HG02884 (cell line): ENCODE measurements around the gene PIP5K1C.

Source experiments
- ATAC-seq: cut with Tn5 transposase; IDR thresholded peaks from one replicate; pipeline ENCODE4 v1.9.1; 2021; ENCODE audit warnings: mild to moderate bottlenecking, moderate library complexity; ENCODE audit not compliant: unreplicated experiment

Gene PIP5K1C

DNA sequence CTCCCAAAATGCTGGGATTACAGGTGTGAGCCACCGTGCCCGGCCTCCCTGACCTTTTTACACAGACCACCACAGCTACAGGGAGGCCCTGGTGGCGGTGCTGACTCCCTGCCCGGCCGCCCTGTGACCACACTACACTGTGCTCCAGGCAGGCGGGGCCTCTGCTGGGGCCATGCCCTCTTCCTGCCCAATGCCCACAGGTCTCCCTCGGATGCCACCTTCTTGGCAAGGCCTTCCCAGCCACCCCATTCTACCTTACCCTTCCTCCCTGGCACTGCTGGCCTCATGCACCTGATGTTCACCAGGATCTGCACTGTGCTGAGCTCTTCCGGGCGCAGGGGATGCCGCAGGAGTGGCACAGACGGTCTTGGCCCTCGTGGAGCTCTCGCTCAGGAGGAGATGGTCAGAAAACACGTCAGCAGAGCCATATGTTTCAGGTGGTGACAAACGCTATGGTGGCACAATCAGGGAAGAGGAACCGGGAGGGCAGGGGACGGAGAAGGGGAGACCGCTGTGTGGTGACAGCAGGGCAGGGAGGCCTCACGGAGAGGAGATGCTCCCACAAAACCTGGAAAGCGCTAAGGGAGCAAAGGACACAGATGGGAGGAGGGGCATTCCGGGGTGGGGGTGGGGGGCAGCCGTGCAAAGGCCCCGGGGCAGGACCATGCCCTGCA is 4.1 kb downstream of the PIP5K1C start:
- ATAC-seq = no peak

DNA sequence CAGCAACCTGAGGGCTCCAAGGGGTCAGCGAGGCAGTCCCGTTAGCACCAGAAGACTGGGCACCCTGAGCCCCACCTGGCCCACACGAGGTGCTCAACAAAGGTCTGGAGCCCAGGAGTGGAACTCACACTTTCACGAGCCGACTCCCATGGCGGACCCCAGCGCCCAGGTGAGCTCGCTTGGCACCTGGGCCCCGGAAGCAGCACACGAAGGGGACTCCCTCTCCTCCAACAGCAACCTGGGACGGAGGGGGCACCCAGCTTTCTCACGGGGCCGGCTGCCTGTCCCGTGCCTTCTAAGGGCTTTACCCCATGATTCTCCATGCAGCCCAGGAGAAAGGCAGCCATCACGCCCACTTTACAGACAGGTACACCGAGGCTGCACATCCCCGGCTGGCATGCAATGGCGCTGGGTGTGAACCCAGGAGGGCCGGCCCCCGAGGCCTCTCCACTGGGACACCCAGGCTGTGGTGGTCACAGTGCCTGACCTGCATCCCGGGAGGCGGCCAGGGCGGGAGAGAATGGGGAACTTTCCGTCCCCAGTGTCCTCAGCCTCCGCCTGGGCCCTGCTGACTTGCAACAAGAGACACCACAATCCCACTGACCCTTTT is 5.0 kb downstream of the PIP5K1C start:
- ATAC-seq = no peak

DNA sequence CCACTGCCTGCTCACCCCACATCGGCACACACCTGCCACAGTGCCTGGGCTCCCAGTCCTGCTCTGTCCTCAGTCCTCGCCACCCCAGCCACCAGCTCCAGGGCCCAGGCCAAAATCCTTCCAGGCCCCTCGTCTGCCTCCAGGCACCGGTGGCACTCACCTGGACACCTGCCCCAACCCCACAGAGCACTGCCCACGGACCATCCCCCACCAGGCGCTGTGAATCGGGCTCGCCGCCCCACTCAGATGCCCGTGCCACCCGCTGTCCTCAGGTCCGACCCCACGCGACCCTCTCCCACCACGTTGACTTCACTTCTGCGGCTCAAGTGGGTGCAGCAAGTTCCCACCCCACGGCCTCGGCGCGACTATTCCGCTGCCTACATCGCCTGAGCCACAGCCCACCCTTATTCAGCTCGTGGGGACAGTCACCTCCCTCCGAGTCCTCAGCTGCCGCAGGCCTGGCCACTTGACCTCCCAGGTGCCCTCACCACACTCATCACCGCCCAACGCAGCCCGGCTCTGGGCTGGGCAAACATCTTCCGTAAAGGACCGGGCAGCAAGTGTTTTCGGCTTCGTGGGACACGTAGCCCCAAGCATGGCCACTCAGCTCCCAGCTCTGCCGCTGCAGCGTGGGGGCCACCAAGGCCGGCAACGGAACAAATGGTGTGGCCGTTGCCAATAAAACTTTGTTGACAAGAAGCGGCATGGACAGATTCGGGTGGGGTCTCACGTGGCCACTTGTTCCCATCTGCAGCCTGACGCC is 5.7 kb downstream of the PIP5K1C start:
- ATAC-seq = no peak

DNA sequence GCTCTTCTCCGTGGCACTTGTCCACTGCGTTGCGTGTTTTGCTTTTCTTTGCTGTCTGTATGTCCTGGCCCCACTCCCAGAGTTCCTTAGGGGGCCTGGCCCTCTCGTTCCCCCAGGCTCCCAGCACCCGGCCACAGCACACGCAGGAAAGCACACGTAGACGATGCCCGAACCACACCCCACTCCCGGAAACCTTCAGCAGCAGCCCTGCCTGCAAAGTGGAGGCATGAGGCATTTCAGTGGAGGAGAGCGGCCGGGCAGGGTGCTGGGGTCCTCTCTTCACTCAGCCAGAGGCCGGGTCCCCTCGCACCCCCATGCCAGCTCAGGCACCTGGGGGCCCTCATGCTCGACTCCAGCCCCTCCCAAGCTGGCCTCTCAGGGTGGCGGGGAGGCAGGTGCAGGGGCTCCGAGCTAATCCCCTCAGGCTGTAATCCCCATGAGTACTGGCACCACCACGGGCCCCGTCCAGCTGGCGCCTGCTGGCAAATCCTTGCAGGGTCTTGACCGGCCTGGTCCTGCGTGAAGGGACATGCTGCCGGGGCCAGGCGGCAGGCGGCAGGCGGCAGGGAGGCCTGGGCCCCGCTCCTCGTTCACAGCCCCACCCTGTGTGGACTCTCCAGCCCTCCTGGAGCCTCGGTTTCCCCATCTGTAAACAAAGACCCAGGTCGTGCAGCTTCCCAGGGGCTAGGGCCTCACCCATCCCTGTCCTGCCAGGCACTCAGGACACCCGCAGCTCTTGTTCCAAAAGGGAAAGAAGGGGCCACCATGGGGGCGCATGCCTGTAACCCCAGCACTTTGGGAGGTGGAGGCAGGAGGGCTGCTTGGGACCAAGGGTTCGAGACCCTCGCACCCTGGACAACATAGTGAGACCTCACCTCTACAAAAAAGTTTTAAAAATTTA is 7.0 kb downstream of the PIP5K1C start:
- no peak for ATAC-seq

DNA sequence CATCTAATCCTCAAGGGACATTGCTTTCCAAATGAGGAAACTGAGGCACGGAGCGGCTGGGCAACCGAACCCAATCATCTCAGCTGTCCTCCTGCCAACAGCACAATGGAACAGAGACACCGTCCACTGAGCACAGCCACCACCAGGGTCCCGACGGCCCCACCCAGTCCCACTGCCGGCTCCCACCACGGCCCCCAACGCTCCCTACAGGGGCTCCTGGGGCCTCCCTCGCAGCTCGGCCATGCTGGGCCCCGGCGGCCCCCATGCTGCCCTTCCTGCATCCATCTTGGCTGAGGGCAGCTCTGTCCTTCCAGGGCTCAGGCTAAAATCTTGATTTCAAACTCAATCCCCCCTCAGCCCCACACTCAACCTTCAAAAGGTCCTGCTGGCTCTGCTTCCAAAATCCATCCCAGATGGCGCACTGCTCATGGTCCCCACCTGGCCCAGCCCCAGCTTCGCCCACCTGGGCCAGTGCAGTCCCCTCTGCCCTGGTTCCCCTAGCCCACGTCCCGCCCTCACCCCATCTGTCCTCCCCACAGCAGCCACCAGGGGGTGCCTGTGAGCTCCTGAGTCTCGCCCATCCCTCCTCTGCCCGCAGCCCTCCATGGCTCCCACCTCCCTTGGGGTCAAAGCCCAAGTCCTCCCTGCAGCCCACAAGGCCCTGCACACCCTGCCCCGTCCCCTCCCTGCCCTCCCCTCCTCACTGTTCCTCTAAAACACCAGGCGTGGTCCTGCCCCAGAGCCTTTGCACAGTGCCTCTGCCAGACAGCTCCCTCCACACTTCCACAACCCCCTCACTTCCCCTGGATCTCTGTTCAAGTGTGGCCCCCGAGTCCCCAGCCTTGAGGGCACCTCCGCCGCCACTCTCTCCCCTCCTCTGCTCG is 7.9 kb downstream of the PIP5K1C start:
- no peak for ATAC-seq

DNA sequence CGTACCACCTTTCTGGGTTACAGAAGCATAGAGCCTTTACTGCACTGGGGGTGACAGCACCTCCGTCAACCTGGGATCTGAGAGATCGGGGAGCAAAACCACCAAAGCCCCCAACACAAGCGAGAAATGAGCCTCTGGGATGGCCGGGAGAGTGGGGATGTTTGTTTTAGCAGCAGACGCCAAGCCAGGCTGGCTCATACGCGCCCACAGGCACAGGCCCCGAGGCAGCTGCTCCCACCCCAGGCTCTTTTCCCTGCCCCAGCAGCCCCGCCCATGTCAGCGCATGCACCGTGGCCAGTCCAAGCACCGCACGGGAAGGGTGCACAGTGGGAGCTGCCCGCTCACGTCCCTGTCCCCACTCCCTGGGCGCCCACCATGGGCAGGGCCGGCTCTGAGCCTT is 8.5 kb downstream of the PIP5K1C start:
- no peak for ATAC-seq

DNA sequence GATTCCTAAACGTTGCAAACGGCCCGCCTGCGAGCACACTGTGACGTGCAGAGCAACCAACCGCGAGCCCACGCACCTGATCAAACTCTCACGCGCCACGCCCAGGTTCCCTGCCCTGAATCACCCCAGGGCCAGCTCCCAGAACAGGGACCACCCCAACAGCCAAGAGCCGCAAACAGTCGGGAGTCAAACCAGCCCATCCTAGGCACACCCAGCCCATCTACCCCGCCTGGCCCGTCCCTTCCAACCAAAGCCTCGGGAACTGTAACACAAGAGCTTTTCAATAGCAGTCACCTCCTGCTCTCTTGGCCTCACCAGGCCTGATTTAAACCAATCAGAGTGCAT is 8.9 kb downstream of the PIP5K1C start:
- no peak for ATAC-seq

DNA sequence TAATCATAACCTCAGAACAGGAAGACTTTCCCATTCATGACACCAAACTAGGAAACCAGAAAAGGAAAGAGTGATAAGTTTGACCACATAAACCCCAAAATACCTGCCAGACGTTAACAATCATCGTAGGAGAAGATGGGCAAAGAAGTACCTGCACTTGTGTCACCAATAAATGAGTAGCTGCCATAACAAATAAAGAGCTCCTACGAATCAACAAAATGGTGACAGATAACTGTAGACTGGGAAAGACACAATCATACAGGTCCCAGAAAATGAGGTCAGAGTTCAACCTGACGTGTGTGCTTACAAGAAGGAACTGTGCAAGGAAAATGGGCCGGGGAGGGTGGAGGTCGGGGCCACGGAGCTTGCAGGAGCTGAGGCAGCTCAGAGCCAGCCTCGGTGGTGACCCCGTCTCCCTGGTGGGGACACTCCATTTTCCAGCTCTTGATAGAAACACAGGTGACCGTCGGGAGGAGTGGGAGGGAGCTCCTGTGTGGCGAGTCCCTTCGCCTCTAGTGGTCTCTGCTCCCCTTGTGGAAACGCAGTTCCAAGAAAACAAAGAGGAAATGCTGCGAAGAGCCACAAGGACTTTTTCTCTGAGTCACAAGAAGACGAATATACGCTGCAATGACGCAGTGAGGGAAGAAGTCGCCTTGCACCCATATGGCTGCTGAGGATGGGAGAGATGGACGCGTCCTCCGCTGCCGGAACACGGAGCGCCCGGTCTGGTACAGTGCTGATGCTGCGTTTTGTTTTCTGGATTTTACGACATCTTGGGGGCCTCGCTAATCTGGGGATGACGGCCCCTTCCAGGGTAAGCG is 9.5 kb downstream of the PIP5K1C start:
- ATAC-seq = no peak

DNA sequence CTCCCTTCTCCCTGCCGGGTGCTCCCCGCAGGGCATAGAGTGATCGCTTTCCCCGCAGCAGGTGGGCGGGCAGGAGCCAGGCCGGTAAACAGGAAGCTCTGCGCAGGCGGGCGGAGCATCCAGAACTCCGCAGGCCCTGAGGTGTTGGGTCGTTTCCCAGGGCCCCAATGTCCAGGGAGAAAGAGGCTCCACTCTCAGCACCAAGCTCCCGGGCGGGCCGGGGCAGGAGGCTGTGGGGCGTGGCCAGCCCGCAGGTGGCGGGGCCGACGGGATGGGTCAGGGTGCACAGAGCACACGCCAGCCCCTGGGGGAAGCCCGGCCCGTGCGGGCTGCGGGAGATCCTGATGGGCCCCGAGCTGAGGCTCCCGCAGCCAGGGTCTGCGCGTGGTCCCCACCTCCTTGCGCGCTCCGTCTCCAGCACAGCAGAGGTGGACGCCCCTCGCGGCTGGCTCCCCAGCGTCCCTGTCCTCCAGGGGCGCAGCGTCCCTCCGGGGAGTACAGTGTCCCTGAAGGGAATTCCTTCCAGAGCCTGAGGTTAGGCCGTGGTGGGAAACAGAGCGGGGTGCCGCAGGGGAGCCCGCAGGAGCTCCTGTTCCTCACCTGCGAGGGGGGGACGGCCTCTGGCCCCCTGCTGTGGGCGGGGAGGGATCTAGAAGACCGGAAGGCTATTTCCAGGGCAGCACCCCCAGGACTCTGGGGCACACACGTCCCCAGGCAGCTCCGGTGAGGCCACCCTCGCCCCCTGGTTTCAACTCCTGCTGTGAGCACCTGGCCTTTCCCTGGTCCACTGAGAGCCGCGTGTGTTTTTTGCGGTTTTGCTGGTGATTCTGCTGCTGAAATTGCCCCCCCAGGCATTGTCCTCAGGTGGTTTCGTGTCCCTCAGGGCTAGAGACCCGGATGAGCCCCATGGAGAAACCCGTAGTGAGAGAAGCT is 12.2 kb downstream of the PIP5K1C start:
- ATAC-seq = no peak

DNA sequence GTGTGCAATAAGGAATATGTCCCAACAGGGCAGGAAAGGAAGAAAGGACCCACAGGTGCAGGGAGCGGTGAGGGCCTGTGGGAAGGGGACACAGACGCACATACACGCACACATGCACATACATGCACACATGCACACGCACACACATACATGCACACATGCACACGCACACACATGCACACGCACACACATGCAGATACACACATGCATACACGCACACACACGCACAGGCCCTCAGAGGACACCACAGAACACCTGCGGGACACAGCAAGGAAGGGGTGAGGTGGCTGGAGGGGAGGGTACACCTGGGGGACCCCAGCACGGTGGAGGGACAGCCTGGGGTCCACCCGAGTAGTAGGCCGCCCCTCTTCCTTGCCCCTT is 12.9 kb downstream of the PIP5K1C start:
- no peak for ATAC-seq

DNA sequence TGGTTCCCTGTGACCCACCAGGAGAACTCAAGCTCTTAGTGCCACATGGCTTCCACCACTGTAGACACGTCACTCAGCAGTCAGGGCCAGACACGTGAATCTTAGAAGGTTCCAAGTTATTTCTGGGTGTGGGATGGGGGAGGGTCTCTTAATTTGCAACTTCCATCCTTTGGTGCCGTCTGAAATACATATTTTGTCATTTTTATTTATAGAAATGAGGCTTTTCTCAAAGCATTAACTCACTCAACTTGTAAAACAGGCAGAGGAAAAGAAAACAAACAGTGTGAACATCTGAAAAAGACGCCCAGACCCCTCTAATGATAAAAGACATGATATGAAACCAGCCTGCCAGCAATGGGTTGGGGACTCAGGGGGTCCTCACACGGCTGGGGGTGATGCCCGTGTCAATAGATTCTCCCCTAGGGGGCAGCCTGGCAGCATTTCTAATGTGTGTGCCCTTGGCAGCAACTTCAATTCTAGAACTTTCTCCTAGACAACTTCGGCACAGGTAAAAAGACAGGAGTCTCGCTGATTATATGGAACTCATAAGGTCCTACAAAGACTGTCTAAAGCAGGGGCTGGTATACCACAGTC is 15.4 kb downstream of the PIP5K1C start:
- ATAC-seq = no peak

DNA sequence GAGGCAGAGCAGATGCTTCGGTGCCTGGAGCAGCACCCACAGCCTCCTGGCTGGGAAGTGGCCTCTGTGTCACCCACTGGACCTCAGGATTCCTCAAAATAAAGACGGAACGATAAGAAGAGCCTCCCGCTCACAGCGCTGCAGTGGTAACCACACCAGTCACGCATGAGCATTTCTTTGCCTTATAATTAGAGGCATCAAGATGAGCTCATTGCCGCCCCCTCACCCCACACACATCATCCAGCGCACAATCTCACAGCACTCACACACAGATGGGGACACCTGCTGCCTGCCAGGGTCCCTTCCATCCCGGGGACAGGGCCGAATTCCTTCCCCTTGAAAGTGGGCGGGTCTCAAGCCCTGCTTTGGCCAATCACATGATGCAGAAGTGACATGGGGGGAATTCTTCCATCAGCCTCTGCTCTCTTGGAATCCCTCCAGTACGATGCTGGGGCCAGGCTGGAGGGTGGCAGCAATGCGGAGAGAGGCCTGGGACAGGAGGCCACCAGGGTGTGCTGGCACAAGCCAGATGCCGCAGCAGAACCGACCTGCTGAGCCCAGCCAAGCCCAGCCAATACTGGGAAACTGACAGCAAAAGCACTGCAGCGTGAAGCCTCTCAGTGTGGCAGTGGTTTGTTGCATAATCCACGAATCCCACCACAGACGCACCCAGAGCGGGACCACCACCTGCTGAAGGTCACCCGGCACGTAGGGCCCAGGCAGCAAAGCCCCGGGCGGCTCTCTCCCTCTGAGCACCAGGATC is 16.0 kb downstream of the PIP5K1C start:
- ATAC-seq = no peak

DNA sequence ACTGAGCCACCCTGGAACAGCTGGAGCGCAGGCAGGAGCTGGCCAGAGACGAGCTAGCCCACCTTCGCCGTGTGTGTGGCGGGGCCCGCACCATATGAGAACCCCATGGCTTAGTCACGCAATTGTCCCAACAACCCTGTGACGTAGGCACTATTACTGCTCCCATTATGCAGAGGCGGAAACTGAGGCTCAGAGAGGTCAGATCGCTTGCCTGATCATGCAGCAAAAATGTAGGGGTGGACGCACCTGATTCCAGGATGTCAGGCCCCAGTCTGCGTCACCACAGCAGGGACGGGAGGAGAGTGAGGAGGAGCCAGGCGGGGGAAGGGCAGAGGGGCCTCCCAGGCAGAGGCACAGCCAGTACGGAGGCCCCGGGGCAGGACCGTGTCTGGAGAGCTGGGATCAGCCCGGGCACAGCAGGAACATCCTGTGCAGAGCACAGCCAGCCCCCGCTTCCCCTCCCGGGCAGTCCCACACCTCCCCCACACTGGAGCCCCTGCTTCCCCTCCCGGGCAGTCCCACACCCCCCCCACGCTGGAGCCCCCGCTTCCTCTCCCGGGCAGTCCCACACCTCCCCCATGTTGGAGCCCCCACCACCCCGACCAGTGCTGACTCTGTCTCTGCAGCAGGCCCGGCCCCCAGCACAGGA is 16.7 kb downstream of the PIP5K1C start:
- ATAC-seq = no peak

DNA sequence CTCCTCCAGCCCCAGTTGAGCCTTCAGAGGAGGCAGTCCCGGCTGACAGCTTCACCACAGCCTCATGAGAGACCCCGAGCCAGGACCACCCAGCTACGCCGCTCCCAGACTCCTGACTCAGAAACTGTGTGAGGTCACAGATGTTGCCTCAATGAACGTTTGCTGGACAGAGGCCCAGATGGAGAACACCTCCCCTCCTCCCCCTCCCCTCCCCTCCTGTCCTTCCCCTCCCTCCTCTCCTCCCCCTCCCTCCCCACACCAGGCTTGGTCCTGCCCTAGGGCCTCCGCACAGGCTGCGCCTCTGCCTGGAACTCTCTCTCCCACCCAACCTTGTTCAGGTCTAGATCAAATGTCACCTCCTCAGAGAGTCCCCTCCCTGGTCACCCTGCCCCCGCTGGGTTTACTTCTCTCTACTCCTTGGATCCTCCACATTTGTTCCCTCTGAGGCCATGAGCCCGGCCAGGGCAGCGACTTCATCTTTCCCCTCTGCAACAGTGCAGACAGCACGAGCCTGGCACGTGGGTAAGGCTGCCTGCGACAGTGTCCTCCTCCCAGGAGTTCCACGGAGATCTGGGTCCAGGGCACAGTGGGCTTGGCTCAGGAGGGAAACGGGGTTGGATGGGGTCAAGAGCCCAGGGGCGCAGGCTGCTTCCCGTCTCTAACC is 17.4 kb downstream of the PIP5K1C start:
- ATAC-seq = no peak

DNA sequence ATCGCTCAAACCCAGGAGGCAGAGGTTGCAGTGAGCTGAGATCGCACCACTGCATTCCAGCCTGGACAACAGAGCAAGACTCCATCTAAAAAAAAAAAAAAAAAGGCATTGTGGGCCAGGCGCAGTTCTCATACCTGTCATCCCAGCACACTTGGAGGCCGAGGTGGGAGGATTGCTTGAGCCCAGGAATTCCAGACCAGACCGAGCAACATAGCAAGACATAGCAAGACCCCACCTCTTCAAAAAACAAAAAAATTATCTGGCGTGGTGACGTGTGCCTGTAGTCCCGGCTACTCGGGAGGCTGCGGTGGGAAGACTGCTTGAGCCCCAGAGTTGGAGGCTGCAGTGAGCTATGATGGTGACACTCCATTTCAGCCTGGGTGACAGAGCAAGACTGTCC is 18.0 kb downstream of the PIP5K1C start:
- ATAC-seq = no peak

DNA sequence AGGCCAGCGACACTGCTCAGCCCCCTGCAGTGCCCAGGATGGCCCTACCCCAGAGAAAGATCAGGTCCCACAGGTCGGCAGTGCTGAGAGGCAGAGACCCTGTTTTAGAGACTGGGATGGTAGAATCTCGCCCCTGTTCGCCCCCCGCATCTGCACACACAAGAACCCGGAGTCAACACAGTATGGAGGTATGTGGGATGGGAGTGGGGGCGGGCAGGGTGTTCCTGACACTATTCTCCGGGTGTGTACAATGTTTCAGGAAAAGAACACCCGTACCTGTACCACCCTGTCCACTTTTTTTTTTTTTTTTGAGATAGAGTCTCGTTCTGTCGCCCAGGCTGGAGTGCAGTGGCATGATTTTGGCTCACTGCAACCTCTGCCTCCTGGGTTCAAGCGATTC is 19.3 kb downstream of the PIP5K1C start:
- ATAC-seq = no peak
